ENCODE measurements around the gene NARF.
"Not testable (repeated sequence)": the region's sequence is repeated elsewhere in the genome, so short reads cannot be mapped to it uniquely, and the experiment has no call there.

The NARF gene

GRCh38 chr17:82458179-82458884 is at the start of gene NARF:
Gene NARF, plus strand, starts transcription at chr17:82458741. Its CDS starts 63 bp downstream, at chr17:82458804.
- Histone ChIP-seq H3K36me3 (ENCODE audit: control insufficient read depth, insufficient read depth, low read length) (peaks cover 17% of the 10 kb centered on the region), H3K4me3 (replicated peaks; ENCODE audit: low read depth, low read length) (peak within 1 kb of the TSS; percentile 92), H3K27me3 (replicated peaks; ENCODE audit: control insufficient read depth, insufficient read depth, low read length) (no peaks in the 10 kb centered on the region)
- TF ChIP-seq, protein P1, sequence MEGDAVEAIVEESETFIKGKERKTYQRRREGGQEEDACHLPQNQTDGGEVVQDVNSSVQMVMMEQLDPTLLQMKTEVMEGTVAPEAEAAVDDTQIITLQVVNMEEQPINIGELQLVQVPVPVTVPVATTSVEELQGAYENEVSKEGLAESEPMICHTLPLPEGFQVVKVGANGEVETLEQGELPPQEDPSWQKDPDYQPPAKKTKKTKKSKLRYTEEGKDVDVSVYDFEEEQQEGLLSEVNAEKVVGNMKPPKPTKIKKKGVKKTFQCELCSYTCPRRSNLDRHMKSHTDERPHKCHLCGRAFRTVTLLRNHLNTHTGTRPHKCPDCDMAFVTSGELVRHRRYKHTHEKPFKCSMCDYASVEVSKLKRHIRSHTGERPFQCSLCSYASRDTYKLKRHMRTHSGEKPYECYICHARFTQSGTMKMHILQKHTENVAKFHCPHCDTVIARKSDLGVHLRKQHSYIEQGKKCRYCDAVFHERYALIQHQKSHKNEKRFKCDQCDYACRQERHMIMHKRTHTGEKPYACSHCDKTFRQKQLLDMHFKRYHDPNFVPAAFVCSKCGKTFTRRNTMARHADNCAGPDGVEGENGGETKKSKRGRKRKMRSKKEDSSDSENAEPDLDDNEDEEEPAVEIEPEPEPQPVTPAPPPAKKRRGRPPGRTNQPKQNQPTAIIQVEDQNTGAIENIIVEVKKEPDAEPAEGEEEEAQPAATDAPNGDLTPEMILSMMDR (IDR thresholded peaks at IDR 0.05; ENCODE audit: insufficient read depth, low read length, poor library complexity, severe bottlenecking): no peak
- DNase-seq (ENCODE audit: extremely low read depth, insufficient read length): peak; percentile 98

GRCh38 chr17:82408938-82409318 is 49.6 kb upstream of the NARF start:
- H3K4me3 ChIP-seq (replicated peaks; ENCODE audit: low read depth, low read length): no peak overlapping the region
- DNase-seq (ENCODE audit: extremely low read depth, insufficient read length): no peak
- TF ChIP-seq, protein P1 (IDR thresholded peaks at IDR 0.05; ENCODE audit: insufficient read depth, low read length, poor library complexity, severe bottlenecking): no peak
- H3K27me3 ChIP-seq (replicated peaks; ENCODE audit: control insufficient read depth, insufficient read depth, low read length): no peaks in the 10 kb centered on the region
- peaks cover 6% of the 10 kb centered on the region for H3K36me3 ChIP-seq (ENCODE audit: control insufficient read depth, insufficient read depth, low read length)

GRCh38 chr17:82410014-82410716 is 48.4 kb upstream of the NARF start:
- TF ChIP-seq, protein P1 (IDR thresholded peaks at IDR 0.05; ENCODE audit: insufficient read depth, low read length, poor library complexity, severe bottlenecking): no peak
- H3K27me3 ChIP-seq (replicated peaks; ENCODE audit: control insufficient read depth, insufficient read depth, low read length): no peaks in the 10 kb centered on the region
- no peak for DNase-seq (ENCODE audit: extremely low read depth, insufficient read length)
- peaks cover 5% of the 10 kb centered on the region for H3K36me3 ChIP-seq (ENCODE audit: control insufficient read depth, insufficient read depth, low read length)
- no peak overlapping the region for H3K4me3 ChIP-seq (replicated peaks; ENCODE audit: low read depth, low read length)

- no peaks in the 10 kb centered on the region for H3K27me3 ChIP-seq (replicated peaks; ENCODE audit: control insufficient read depth, insufficient read depth, low read length)
- peaks cover 3% of the 10 kb centered on the region for H3K36me3 ChIP-seq (ENCODE audit: control insufficient read depth, insufficient read depth, low read length)
- DNase-seq (ENCODE audit: extremely low read depth, insufficient read length): no peak
- no peak overlapping the region for H3K4me3 ChIP-seq (replicated peaks; ENCODE audit: low read depth, low read length)
- TF ChIP-seq, protein P1 (IDR thresholded peaks at IDR 0.05; ENCODE audit: insufficient read depth, low read length, poor library complexity, severe bottlenecking): no peak
Observed at GRCh38 chr17:82411396-82412053, 47.0 kb upstream of the NARF start.

- DNase-seq (ENCODE audit: extremely low read depth, insufficient read length); H3K36me3 ChIP-seq (ENCODE audit: control insufficient read depth, insufficient read depth, low read length); H3K4me3 ChIP-seq (replicated peaks; ENCODE audit: low read depth, low read length); H3K27me3 ChIP-seq (replicated peaks; ENCODE audit: control insufficient read depth, insufficient read depth, low read length): not testable (repeated sequence)
Observed at GRCh38 chr17:82412081-82412480, 46.5 kb upstream of the NARF start.

All from GM06990 (cell line).